Islet precursor cell (in vitro differentiated cells): ENCODE data around the gene TAF11L5.
"Not testable (repeated sequence)": the region's sequence is repeated elsewhere in the genome, so short reads cannot be mapped to it uniquely, and the experiment has no call there.

Source experiments
- DNase-seq: peaks from one replicate; pipeline ENCODE4 v3.0.0-alpha.2; 2018

TAF11L5 gene

GRCh38 chr5:17524935-17525334, at the start of gene TAF11L5:
TSS of gene TAF11L5 (plus strand) at chr5:17525235.
- not testable (repeated sequence) for DNase-seq

GRCh38 chr5:17477043-17477442, 48.0 kb upstream of the TAF11L5 start:
- DNase-seq, result no peak

GRCh38 chr5:17477573-17478265, 47.3 kb upstream of the TAF11L5 start:
- no peak for DNase-seq

GRCh38 chr5:17481378-17481777, 43.7 kb upstream of the TAF11L5 start:
- DNase-seq, result no peak

- no peak for DNase-seq
Measured at GRCh38 chr5:17482790-17483189, 42.2 kb upstream of the TAF11L5 start.

GRCh38 chr5:17486464-17487173, 38.4 kb upstream of the TAF11L5 start:
- not testable (repeated sequence) for DNase-seq

GRCh38 chr5:17487174-17487512, 37.9 kb upstream of the TAF11L5 start:
- no peak for DNase-seq

- not testable (repeated sequence) for DNase-seq
Measured at GRCh38 chr5:17491257-17491656, 33.8 kb upstream of the TAF11L5 start.

GRCh38 chr5:17492770-17493169, 32.3 kb upstream of the TAF11L5 start:
- DNase-seq, result no peak

- DNase-seq, result no peak
Measured at GRCh38 chr5:17497446-17497845, 27.6 kb upstream of the TAF11L5 start.

- DNase-seq, result not testable (repeated sequence)
Measured at GRCh38 chr5:17497931-17498330, 27.1 kb upstream of the TAF11L5 start, which contains the start of gene TAF11L2. TSS of gene TAF11L2 (plus strand) at chr5:17498231.

GRCh38 chr5:17511775-17512325, 13.2 kb upstream of the TAF11L5 start:
- DNase-seq, result no peak

GRCh38 chr5:17517526-17517925, 7.5 kb upstream of the TAF11L5 start:
- DNase-seq, result not testable (repeated sequence)

GRCh38 chr5:17518067-17518466, 7.0 kb upstream of the TAF11L5 start, which contains the start of gene TAF11L3:
TSS of gene TAF11L3 (plus strand) at chr5:17518367.
- DNase-seq, result not testable (repeated sequence)

- not testable (repeated sequence) for DNase-seq
Measured at GRCh38 chr5:17519508-17519907, 5.5 kb upstream of the TAF11L5 start.

GRCh38 chr5:17521501-17521900, 3.5 kb upstream of the TAF11L5 start, which contains the start of gene TAF11L4:
TSS of gene TAF11L4 (plus strand) at chr5:17521801.
- DNase-seq, result not testable (repeated sequence)

- DNase-seq, result not testable (repeated sequence)
Measured at GRCh38 chr5:17526504-17526903, 1.5 kb downstream of the TAF11L5 start.

GRCh38 chr5:17528369-17528768, 3.3 kb downstream of the TAF11L5 start, which contains the start of gene TAF11L6:
TSS of gene TAF11L6 (plus strand) at chr5:17528669.
- DNase-seq, result not testable (repeated sequence)
